GM04504 (cell line): ENCODE data around the gene CPAMD8.
A peak's percentile ranks its signal among the peaks of the same experiment; 100 is the strongest.

Experiments used
- DNase-seq: peaks from one replicate; pipeline ENCODE4 v3.0.0-alpha.2; 2012; ENCODE audit warnings: low read depth

CPAMD8 gene

DNA sequence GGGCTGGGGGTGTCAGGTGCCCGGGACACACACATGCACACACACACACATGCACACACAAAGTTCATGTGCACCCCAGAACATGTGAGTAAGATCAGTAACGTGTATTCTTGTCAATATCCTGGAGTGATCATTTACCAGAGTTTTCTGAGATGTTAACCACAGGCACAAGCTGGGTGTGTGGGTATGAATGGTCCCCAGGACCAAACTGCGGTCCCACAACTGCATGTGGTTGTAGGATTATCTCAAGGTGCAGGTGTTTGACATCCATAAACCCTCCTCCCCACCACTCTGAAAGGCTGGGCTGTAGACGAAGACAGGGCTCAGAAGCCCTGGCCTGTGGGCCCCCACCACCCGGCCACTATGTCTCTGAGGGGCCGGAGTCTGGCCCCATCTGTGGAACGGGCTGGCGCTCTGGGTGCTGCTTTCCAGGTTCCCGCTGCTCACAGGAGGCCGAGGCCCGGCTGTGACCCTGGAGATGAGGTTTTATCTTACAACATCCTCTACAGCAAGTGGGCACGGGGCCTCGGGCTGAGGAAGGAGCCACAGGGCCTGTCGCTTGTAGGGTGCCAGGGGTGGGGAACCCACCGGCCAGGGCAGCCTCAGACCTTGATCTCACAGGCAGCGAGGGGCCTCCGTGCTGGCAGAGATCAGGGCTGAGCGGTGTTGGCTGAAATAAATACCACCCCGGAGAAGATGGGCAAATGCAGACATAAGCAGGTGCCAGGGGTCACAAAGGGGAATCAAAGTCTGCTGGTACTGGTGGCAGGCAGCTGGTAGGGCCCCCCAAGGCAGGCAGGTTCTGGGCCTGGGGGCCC lies 133.5 kb downstream of the CPAMD8 start:
- DNase-seq = no peak

DNA sequence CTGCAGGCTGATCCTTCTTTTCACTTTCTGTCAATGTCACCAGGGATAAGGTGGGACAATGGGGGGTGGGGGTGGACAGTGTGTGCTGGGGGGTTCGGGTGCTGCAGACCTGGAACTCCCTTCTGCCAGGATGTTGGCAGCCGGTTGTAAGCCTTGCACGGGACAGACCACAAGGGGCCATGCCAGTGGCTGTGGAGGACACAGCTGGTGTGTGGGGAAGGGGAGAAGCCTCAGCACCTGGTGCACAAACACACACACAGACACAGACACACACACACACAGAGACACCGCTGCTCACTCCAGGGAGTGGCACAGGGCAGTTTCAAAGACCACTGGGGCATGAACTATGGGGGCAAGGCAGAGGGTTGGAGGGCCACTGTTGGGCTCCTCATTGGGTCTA lies 134.2 kb downstream of the CPAMD8 start:
- DNase-seq = no peak

DNA sequence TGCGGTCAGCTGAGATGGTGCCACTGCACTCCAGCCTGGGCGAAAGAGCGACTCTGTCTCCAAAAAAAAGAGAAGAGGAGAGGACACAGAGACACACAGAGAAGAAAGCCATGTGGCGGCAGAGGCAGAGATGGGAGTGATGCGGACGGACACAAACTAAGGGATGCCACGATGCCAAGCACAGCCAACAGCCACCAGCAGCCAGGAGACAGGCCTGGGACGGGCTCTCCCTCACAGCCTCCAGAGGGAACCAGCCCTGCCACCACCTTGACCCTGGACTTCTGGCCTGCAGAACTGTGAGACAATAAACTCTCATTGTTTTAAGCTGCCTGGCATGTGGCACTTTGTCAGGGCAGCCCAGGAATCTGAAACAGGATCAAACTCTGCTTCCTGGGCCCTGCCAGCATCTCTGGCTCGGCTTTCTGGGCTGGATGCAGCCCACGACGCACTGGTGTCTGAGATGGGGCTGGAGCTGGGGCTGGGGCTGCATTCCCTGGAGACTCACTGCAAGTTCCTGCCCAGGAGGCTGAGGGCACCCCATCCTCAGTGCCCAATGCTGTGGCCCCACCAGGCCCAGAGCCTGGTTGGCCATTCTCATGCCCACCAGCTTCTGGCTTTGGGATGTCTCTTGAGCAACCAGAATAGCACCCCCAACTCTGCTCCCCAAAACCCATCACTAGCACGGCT lies 134.8 kb downstream of the CPAMD8 start:
- no peak for DNase-seq

GRCh38 chr19:16890461-16891184 lies 136.0 kb downstream of the CPAMD8 start:
- DNase-seq = no peak

DNA sequence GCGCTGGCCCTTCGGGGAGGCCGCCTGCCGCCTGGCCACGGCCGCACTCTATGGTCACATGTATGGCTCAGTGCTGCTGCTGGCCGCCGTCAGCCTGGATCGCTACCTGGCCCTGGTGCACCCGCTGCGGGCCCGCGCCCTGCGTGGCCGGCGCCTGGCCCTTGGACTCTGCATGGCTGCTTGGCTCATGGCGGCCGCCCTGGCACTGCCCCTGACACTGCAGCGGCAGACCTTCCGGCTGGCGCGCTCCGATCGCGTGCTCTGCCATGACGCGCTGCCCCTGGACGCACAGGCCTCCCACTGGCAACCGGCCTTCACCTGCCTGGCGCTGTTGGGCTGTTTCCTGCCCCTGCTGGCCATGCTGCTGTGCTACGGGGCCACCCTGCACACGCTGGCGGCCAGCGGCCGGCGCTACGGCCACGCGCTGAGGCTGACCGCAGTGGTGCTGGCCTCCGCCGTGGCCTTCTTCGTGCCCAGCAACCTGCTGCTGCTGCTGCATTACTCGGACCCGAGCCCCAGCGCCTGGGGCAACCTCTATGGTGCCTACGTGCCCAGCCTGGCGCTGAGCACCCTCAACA lies 136.6 kb downstream of the CPAMD8 start:
- DNase-seq = no peak

DNA sequence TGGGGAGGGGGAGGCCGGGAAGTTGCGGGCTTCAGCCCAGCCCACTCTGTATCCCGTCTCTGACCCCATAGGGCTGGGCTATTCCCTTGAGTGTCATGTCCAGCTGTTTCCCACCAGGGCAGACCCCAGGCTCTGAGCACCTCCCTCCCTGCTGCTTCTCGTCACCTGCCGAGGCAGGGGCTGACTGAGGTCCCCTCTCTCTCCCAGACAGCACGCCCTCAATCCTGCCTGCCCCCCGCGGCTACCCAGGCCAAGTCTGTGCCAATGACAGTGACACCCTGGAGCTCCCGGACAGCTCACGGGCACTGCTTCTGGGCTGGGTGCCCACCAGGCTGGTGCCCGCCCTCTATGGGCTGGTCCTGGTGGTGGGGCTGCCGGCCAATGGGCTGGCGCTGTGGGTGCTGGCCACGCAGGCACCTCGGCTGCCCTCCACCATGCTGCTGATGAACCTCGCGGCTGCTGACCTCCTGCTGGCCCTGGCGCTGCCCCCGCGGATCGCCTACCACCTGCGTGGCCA lies 137.2 kb downstream of the CPAMD8 start:
- no peak for DNase-seq

DNA sequence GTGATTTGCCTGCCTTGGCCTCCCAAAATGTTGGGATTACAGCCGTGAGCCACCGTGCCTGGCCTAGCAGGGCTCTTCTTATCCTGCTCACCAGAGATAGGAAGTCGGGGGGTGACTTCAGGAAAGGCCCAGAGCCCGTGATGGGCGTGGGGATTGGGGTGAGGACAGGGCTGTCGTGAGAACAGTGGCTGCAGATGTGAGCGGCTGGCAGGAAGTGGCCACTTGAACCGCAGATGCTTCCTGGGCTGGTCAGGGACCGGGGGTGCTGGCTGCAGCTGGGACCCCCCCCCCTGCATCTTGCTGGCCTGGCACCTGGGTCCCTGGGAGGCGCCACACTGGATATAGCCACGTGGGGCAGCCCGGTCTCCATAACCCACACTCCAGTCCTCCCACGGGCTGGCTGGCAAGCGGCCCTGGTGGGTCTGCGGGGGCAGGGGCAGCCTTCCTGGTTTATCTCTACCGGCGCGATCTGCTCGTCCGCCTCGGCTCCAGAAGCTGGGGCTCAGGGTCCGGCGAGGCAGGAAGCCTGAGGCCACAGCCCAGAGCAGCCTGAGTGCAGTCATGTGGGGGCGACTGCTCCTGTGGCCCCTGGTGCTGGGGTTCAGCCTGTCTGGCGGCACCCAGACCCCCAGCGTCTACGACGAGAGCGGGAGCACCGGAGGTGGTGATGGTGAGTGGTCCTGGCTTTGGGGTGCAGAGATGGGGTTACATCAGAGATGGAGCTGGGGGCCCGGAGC lies 137.8 kb downstream of the CPAMD8 start, which contains the start of gene F2RL3:
TSS of gene F2RL3 (plus strand) at position 371 of the 737 bp plus-strand sequence. CDS start at position 562, 191 bp downstream.
- DNase-seq = no peak

DNA sequence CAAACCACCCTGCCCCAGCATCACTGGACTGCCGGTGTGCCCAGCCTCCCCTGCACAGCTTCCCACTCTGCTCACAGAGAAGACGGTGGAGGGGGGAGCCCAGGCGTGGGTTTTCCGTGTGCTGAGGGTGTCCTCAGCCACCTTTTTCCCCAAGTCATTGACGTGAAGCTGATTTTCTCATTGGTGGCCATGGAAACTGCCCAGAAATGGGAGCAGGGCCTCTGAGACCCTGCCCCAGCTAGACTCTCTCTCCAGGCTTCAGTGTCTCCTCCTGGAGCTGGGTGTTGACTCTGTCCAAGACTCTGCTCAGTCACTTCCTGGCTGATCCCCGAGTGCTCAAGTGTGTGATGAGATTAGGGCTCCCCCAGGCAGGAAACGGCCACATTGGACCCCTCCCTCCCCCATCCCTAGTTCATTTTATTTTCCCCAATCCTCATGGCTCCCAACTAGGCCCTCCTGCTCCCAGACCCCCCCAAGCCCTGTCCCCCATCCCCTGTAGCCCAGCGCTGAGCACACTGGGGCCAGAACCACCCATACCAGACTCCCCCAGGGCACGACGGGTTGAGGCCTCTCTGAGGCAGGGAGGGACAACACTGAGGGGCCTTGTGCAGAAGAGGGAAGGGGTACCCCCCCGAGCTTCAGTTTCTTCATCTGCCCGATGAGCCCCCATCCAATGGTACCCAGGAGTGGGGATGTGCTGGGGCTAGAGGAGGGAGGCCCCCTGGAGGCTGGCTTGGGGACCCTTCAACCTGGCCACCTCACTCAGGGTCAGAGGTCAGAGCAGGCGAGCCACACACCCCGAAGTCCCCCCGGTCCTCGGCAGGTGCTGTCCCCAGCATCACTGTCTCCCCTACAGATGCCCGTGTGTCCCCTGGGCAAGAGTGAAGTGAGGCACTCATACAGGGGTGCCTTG lies 139.0 kb downstream of the CPAMD8 start:
- DNase-seq = no peak

DNA sequence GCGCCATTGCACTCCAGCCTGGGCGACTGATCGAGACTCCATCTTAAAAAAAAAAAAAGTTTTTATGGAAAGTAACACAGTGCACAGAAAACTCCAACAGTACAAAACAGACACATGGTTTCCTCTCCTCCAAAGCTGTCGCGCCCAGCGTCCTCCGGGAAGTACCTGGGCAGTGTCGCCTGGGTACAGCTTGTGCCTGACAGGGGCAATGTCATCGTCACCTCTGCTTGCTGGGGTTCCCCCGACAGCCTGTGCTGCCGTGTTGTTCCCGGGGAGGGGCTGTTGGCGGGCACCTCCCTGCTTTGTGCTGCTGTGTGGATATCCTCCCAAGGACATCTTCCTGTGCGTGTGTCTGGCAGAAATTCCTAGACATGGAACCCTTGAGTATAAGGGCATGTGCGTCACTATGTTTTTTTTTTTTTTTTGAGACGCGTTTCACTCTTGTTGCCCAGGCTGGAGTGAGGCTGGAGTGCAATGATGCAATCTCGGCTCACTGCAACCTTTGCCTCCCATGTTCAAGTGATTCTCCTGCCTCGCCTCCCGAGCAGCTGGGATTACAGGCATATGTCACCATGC lies 140.2 kb downstream of the CPAMD8 start:
- peak; percentile 54 for DNase-seq

DNA sequence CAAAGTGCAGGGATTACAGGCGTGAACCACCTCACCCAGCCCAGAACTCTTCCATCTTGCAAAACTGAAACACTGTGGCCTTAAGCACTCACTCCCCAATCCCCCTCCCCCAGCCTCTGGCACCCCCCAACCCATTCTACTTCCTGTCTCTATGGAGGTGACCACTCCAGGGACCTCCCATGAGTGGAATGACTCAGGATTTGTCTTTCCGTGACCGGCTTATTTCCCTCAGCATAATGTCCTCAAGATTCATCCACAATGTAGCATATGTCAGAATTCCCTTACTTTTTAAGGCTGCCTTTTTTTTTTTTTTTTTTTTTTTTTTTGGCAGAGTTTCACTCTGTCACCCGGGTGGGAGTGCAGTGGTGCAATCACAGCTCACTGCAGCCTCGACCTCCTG lies 141.4 kb downstream of the CPAMD8 start:
- no peak for DNase-seq

- no peak for DNase-seq
These were observed 143.1 kb downstream of the CPAMD8 start for GRCh38 chr19:16883522-16883921.

DNA sequence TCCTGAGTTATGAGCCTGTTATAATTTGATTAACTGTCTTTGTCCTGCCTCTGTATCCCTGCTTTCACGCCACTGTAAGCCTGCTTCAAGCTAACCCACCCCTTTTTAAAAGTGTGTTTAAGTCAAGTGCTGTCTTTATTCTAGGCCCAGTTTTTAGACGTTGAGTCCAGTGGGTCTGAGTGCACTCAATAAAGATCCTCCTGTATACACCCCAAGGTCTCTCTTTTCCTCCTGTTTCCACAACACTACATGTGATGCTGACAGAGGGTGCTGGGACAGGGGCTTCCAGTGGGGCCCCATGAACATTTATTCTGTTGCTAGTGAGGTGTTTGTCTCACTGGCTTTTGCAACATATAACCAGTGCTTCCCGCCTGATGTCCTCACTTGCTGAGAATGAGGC lies 144.5 kb downstream of the CPAMD8 start:
- no peak for DNase-seq

GRCh38 chr19:16880884-16881554 lies 145.6 kb downstream of the CPAMD8 start:
- DNase-seq = no peak

DNA sequence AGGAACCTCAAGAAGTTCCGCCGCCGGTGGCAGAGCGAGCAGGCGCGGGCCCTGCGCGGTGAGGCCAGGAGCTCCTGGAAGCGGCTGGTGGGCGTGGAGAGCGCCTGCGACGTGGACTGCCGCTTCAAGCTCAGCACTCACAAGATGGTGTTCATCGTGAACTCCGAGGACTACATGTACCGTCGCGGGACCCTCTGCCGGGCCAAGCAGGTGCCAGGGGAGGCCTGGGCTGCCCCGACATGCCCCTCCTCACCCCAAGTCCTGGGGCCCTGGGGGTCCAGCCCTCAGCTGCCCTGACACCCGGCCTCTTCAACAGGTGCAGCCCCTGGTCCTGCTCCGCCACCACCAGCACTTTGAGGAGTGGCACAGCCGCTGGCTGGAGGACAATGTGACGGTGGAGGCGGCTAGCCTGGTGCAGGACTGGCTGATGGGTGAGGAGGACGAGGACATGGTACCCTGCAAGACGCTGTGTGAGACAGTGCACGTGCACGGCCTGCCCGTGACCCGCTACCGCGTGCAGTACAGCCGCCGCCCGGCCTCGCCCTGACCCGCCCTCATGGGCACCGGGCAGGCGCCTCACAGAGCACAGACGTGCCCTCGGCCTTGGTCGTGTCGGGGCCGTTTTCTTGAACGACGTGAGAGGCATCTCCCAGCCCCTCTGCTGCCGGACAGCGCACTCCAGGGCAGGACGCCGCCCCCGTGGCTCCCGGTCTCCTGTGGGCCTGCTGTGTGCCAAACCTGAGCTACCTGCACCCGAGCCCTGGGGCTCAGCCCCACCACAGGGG lies 148.2 kb downstream of the CPAMD8 start:
- no peak for DNase-seq

DNA sequence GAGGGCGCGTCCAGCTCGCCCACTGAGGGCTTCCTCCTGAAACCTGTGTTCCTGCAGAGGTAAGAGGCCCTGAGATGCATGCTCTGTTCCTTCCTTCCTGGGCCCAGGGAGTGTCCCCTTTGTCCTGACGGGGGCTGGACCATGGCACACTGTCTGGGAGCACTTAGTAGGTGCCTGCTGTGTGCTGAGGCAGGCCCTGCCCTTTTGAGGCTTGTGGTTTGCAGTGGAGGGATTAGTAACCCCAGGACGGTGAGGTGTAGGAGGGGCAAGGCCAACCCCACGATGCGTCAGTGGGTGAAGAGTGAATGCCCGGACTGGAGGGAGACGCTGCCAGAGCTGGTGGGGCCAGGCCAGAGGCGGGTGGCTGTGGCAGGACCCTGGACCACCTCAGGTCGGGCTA lies 149.0 kb downstream of the CPAMD8 start:
- DNase-seq = no peak

GRCh38 chr19:16876904-16877361 lies 149.7 kb downstream of the CPAMD8 start:
- no peak for DNase-seq

DNA sequence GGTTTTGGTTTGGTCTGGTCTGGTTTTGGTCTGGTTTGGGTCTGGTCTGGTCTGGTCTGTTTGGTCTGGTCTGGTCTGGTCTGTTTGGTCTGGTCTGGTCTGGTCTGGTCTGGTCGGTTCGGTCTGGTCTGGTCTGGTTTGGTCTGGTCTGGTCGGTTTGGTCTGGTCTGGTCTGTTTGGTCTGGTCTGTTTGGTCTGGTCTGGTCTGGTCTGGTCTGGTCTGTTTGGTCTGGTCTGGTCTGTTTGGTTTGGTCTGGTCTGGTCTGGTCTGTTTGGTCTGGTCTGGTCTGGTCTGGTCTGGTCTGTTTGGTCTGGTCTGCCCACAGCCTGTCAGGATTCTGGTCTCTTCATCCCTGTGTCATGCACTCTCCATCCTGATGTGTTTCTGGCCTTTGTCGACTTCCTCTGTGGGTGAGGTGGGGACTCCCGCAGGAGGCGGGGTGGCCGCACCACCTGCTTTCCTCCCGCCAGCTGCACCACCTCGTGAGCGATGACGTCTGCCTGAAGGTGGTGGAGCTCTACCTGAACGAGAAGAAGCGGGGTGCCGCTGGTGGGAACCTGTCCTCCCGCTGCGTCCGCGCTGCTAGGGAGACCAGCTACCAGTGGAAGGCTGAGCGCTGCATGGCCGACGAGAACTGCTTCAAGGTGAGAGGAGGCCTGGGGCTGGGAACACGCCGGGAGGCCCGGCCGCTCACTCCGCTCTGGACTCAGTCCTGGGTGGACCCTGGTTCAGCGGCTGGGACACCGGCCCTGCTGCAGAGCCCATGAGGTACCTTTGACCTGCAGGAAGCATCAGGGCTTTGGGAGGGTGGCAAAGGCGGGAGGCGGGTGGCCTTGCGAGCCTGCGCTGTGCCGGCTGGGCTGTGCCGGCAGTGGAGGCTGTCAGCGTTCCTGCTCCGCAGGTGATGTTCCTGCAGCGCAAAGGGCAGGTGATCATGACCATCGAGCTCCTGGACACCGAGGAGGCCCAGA lies 150.7 kb downstream of the CPAMD8 start:
- no peak for DNase-seq
